Stimulated activated CD4-positive, alpha-beta T cell treated with anti-CD3 and anti-CD28 coated beads, TNF-alpha, amount 100 ng/mL, for 1 hour (primary cell): ENCODE data around the gene GEMIN7.

Source experiments
- DNase-seq, 3 donors: peaks; one replicate each; pipeline ENCODE4 v3.0.0-alpha.2; 2020; ENCODE audit warnings: low read depth in 3 of 3, low spot score in 1 of 3

GEMIN7 gene

GRCh38 chr19:45079063-45079910 is at the start of gene GEMIN7:
TSS of gene GEMIN7 (plus strand) at chr19:45079260. CDS start at chr19:45090115, 10,855 bp downstream.
- DNase-seq: peak; percentile 45 to 76 (median 60)

DNA sequence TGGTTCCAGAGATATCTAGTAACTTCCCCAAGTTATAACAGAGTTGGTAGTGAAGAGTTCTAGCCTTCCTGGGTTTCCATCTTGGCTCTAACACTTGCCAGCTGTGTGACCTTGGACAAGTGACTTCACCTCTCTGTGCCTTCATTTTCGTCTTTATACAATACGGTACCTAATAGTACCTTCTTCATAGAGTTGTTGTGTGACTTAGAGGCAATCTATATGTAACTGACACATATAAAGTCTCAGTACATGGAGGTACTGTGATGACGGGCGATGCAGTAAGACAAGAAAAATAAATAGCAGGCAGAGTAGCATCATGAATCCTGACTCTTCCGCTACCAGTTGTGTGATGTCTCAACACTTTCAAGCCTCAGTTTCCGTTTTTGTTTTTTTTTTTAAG is 48.2 kb upstream of the GEMIN7 start:
- no peak for DNase-seq

DNA sequence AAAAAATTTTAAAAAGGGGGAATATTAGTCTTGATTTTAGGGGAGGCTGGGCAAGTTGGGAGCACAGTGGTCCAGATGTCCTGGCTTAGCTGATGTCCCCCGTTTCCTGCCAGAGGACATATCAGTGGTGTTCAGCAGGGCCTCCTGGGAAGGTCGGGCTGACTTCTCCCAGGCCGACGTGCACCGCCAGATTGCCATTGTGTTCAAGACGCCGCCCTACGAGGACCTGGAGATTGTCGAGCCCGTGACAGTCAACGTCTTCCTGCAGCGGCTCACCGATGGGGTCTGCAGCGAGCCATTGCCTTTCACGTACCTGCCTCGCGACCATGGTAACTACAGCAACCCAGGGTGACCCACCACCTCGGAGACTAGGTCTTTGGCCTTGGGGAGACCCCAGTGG is 46.6 kb upstream of the GEMIN7 start:
- DNase-seq: no peak

GRCh38 chr19:45035755-45036154 is 43.3 kb upstream of the GEMIN7 start:
- DNase-seq: no peak

- no peak for DNase-seq
Measured at GRCh38 chr19:45037393-45038169, 41.5 kb upstream of the GEMIN7 start.

DNA sequence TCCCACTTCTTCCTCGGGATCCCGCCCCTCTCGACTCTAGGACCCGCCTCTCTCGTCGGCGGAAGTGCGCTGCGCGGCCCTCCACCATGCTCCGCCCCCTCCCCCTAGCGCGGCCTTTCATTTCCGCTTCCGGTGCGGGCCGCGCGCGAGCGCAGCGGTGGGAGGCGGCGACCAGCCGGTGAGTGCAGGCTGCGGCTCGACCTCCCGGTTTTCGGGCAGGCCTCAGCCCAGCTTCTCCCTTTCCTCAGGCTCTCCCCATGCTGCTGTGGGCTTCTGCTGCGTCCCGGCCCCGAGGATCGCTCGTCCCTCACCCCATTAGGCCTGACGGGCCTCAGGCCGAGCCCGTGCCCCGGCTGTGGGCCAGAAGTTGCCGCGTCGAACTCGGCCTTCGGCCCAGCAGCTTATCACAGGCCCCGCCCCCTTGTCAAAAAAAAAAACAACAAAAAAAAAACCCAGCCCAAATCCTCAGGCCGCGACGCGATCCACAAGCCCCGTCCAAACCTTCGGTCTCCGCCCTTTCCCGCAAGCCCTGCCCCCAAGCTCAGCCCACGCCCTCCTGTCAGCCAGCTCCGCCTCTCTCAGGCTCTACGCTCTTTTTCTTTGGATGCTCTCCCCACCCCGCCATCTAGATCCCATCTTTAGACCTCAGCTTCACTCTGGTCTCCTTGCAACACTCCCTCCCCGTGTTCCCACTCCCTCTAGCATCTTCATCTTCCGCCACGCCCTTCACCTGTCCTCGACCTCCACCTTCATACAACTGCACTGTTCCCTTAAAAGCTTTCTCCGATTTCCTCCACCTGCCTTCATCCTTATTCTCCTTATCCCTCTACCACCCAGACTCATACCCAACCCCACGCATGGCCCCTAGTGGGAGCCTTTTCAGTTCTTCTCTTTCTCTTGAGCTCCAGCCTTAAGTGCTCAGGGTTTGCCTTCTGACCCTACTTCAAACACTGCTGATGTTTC is 39.8 kb upstream of the GEMIN7 start, which contains the start of gene CLASRP:
TSS of gene CLASRP (plus strand) at position 115 of the 963 bp plus-strand sequence. CDS start 1,168 bp downstream, outside the sequence.
- DNase-seq: peak; percentile 60 to 84 (median 76)

DNA sequence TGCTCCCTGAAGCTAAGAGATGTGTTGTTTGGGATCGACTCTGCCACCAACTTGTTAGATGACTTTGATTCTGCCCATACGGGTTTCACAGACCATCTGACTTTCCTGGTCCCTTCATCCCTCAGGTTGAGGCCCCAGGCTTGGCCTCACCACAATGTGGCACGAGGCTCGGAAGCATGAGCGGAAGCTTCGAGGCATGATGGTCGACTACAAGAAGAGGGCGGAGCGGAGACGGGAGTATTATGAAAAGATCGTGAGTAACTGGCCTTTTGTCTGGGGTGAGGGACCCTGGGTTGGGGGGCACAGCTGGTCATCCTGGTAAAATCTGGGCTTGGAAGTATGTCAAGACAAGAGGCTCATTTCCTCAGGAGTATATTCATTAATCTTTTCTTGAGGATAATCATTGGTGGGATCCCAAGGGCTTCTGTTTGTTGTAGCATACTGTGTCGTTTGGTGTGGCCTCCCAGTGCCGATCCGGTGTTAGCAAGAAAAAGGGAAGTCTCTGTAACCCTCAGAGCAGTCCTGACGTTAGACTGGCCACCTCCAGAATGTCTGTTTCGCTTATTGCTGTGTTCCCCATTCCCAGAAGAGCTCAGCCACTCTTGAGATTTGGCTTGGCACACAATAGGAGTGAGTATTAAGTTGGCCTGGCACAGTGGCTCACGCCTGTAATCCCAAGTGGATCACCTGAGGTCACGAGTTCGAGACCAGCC is 38.8 kb upstream of the GEMIN7 start:
- DNase-seq: no peak

- DNase-seq: no peak
Measured at GRCh38 chr19:45041125-45041524, 37.9 kb upstream of the GEMIN7 start.

DNA sequence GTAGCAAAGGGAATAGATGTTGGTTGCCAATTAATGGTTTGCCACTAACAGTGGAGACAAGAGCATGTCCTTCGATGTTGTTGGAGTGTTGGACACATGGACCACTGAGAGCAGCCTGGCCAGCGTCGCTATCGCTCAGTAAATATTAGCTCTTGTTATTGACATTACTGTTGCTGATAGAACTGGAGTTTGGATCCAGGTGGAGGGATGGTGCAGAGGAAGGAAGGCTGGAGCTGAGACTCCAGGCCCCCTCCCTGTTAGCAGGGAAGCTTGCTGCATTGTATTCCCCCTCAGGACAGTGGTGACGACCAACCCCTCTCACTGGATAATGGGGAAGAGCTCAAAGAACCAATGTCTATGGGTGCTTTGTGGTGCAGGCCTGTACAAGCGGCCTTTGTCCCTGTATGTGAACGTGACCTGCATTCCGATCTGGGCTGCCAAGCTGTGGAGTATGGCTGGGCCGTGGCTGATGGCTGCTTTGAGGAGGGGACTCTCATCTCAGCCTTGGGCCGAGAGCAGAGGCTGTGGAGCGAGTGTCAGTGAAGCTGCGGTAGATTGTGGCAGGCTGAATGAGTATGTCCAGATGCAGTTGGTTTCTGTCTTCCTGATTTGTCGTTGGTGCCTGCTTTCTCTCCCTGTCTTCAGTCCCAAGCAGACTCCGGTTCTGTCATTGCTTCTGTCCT is 33.2 kb upstream of the GEMIN7 start:
- DNase-seq: no peak

DNA sequence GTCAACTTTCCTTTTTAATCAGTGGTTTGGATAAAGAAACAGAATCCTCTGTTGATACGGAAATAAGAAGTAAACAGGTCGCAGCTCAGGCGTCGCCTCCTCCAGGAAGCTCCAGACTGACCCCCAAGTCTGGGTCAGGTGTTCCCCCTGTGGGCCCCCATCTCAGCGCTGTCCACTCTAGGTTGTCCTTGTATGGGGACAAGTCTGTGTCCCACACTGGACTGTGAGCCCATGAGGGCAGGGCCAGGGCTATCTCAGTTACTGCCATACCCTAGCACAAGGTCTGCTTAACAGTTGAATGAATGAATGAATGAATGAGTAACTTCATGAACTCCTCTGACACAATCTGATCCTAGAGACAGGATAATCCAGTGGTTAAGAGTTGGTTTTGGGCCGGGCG is 32.7 kb upstream of the GEMIN7 start:
- DNase-seq: no peak

- DNase-seq: no peak
Measured at GRCh38 chr19:45047188-45047797, 31.8 kb upstream of the GEMIN7 start.

DNA sequence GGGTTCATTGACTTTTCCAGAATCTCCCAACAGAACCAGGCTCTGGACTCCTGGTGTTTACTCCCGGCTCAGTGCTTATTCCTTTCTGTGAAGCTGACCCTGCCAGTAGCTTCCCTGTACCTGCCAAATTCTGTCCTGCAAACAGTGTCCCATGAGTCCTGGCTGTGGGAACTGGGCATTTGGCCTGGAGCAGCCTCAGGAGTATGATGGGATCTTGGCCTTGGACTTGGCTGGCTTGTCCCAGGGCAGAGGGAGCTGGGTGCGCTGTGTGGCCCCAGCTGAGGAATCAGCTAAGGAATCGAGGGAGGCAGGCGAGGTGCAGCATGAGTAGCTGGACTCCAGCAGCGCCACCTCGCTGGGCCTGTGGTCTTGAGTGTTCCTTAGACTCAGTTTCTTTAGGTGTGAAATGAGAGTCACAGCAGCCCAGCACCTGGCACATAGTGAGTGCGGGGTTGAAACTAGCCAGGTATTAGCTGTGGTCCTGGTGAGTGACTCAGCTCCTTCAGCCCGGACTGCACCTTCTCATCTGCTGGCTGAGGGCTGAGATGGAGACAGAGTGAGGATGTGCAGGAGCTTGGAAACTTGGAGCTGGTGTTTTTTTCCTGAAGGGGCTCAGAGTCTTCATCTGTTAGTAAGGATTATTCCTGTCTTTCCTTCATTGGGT is 29.9 kb upstream of the GEMIN7 start:
- no peak for DNase-seq

DNA sequence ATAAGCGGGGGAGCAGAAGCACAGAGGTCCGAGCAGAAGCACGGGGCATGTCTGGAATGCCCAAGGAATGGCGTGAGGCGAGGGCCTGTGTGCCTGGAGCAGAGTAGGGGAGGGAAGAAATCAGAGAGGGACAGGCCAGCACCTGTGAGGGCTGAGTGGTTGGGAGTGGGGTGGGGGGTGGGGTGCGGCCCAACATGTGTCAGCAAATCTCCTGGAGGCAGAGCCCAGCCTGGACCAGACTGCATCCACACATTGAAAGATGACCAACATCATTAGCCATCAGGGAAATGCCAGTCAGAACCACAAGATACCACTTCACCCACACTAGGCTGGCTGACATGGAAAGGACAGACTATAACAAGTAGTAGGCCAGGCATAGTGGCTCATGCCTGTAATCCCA is 29.0 kb upstream of the GEMIN7 start:
- no peak for DNase-seq

DNA sequence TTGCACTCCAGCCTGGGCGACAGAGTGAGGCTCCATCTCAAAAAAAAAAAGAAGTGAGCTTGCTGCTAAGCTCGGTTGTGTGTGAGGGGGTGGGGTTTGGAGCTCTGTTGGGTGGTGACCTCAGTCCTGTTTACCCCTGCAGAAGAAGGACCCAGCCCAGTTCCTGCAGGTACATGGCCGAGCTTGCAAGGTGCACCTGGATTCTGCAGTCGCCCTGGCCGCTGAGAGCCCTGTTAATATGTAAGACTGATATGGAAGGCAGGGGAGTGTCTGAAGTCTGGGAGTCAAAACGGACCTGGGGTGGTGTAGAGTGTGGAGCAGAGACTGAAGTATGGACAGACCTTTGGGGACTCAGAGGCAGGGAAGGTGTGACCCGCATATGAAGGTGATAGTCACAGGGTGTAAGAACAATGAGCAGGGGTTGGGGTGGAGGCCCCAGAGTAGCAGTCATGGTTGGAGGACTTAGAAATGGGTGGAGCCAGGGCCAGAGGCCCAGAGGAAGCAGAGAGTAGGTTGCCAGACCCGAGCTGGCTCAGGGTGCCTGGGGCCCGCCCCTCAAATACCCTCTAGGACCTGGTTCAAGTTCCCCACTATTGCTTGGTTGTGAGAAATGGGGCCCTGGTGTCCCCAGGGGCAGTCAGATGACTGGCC is 27.0 kb upstream of the GEMIN7 start:
- DNase-seq: no peak

GRCh38 chr19:45056831-45057230 is 22.2 kb upstream of the GEMIN7 start:
- no peak for DNase-seq

GRCh38 chr19:45057444-45057843 is 21.6 kb upstream of the GEMIN7 start:
- no peak for DNase-seq

DNA sequence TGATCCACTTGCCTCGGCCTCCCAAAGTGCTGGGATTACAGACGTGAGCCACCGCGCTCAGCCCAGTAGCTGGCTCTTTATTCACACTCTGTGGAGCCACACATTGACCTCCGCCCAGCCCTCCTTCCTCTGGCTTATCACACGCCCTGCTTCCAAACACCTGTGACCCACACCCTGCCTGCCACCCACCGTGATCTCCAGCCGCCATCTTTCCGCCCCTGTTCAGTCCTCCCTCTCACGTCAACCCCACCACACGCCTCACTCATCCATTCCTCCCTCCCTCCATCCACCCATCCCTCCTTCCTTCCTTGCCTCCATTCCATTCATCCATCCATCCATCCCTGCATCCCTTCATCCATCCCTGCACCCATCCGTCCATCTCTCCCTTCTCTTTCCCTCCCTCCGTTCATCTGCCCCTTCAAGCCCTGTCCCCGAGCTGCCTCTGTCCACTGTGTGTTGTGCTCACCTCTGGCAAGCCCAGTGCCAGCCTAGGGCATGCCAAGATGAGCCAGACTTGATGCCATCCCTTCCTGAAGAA is 20.4 kb upstream of the GEMIN7 start:
- DNase-seq: no peak
